Measurements from ENCODE around the gene POLRMT.

The POLRMT gene

GRCh38 chr19:658916-659839 lies 25.8 kb upstream of the POLRMT start:
- peak overlapping the region; percentile 99 for H3K27ac Mint-ChIP-seq (ENCODE audit: low read depth)
- peak; percentile 61 for ATAC-seq (replicated peaks; ENCODE audit: extremely low read depth, poor library complexity, severe bottlenecking)
- H3K36me3 Mint-ChIP-seq (ENCODE audit: insufficient read depth) = peaks cover 62% of the 10 kb centered on the region
- H3K27me3 Mint-ChIP-seq = no peaks in the 10 kb centered on the region
- peaks cover 71% of the 10 kb centered on the region for H3K4me1 Mint-ChIP-seq
- DNase-seq (ENCODE audit: low spot score in 2 of 2) = peak in 1 of 2 donors; percentile 84
- H3K4me3 Mint-ChIP-seq = peak overlapping the region; percentile 93
- H3K9me3 Mint-ChIP-seq = no peaks in the 10 kb centered on the region

GRCh38 chr19:658059-658839 lies 24.9 kb upstream of the POLRMT start:
- no peak for ATAC-seq (replicated peaks; ENCODE audit: extremely low read depth, poor library complexity, severe bottlenecking)
- Mint-ChIP-seq H3K27me3 (no peaks in the 10 kb centered on the region), H3K27ac (ENCODE audit: low read depth) (peak overlapping the region; percentile 99), H3K36me3 (ENCODE audit: insufficient read depth) (peaks cover 65% of the 10 kb centered on the region), H3K9me3 (no peaks in the 10 kb centered on the region), H3K4me1 (peaks cover 66% of the 10 kb centered on the region), H3K4me3 (peak overlapping the region; percentile 93)
- no peak for DNase-seq (ENCODE audit: low spot score in 2 of 2)

- no peak for DNase-seq (ENCODE audit: low spot score in 2 of 2)
- ATAC-seq (replicated peaks; ENCODE audit: extremely low read depth, poor library complexity, severe bottlenecking) = no peak
- Mint-ChIP-seq H3K9me3 (no peaks in the 10 kb centered on the region), H3K4me1 (peaks cover 66% of the 10 kb centered on the region), H3K27ac (ENCODE audit: low read depth) (peak overlapping the region; percentile 93), H3K27me3 (no peaks in the 10 kb centered on the region), H3K36me3 (ENCODE audit: insufficient read depth) (peaks cover 68% of the 10 kb centered on the region), H3K4me3 (peak overlapping the region; percentile 64)
These were observed 24.3 kb upstream of the POLRMT start for GRCh38 chr19:657611-658010.

- ATAC-seq (replicated peaks; ENCODE audit: extremely low read depth, poor library complexity, severe bottlenecking) (no peak), DNase-seq (ENCODE audit: low spot score in 2 of 2) (no peak)
- H3K27me3 Mint-ChIP-seq = no peaks in the 10 kb centered on the region
- peak overlapping the region; percentile 64 for H3K4me3 Mint-ChIP-seq
- H3K4me1 Mint-ChIP-seq = peaks cover 64% of the 10 kb centered on the region
- H3K9me3 Mint-ChIP-seq = no peaks in the 10 kb centered on the region
- H3K27ac Mint-ChIP-seq (ENCODE audit: low read depth) = peak overlapping the region; percentile 93
- H3K36me3 Mint-ChIP-seq (ENCODE audit: insufficient read depth) = peaks cover 67% of the 10 kb centered on the region
These were observed 23.6 kb upstream of the POLRMT start for GRCh38 chr19:656751-657559.

GRCh38 chr19:655691-656090 lies 22.4 kb upstream of the POLRMT start:
- Mint-ChIP-seq H3K27me3 (no peaks in the 10 kb centered on the region), H3K4me3 (peak overlapping the region; percentile 64), H3K27ac (ENCODE audit: low read depth) (peak overlapping the region; percentile 93), H3K36me3 (ENCODE audit: insufficient read depth) (peaks cover 61% of the 10 kb centered on the region), H3K9me3 (no peaks in the 10 kb centered on the region), H3K4me1 (peaks cover 52% of the 10 kb centered on the region)
- no peak for ATAC-seq (replicated peaks; ENCODE audit: extremely low read depth, poor library complexity, severe bottlenecking)
- no peak for DNase-seq (ENCODE audit: low spot score in 2 of 2)

- ATAC-seq (replicated peaks; ENCODE audit: extremely low read depth, poor library complexity, severe bottlenecking) (no peak), DNase-seq (ENCODE audit: low spot score in 2 of 2) (no peak)
- peaks cover 34% of the 10 kb centered on the region for H3K4me1 Mint-ChIP-seq
- H3K27me3 Mint-ChIP-seq = no peaks in the 10 kb centered on the region
- no peak overlapping the region for H3K27ac Mint-ChIP-seq (ENCODE audit: low read depth)
- H3K4me3 Mint-ChIP-seq = no peak overlapping the region
- no peaks in the 10 kb centered on the region for H3K9me3 Mint-ChIP-seq
- peaks cover 55% of the 10 kb centered on the region for H3K36me3 Mint-ChIP-seq (ENCODE audit: insufficient read depth)
These were observed 20.1 kb upstream of the POLRMT start for GRCh38 chr19:653425-653824.

- Mint-ChIP-seq H3K4me3 (no peak overlapping the region), H3K27me3 (no peaks in the 10 kb centered on the region), H3K36me3 (ENCODE audit: insufficient read depth) (peaks cover 57% of the 10 kb centered on the region), H3K27ac (ENCODE audit: low read depth) (no peak overlapping the region), H3K9me3 (no peaks in the 10 kb centered on the region), H3K4me1 (peaks cover 31% of the 10 kb centered on the region)
- no peak for DNase-seq (ENCODE audit: low spot score in 2 of 2)
- no peak for ATAC-seq (replicated peaks; ENCODE audit: extremely low read depth, poor library complexity, severe bottlenecking)
These were observed 19.4 kb upstream of the POLRMT start for GRCh38 chr19:652467-653389.

- DNase-seq (ENCODE audit: low spot score in 2 of 2) (no peak), ATAC-seq (replicated peaks; ENCODE audit: extremely low read depth, poor library complexity, severe bottlenecking) (no peak)
- Mint-ChIP-seq H3K9me3 (no peaks in the 10 kb centered on the region), H3K27me3 (no peaks in the 10 kb centered on the region), H3K36me3 (ENCODE audit: insufficient read depth) (peaks cover 51% of the 10 kb centered on the region), H3K4me3 (no peak overlapping the region), H3K27ac (ENCODE audit: low read depth) (no peak overlapping the region), H3K4me1 (peaks cover 23% of the 10 kb centered on the region)
These were observed 18.7 kb upstream of the POLRMT start for GRCh38 chr19:651991-652390.

GRCh38 chr19:651114-651818 lies 17.9 kb upstream of the POLRMT start:
- DNase-seq (ENCODE audit: low spot score in 2 of 2) = no peak
- H3K27me3 Mint-ChIP-seq = no peaks in the 10 kb centered on the region
- H3K36me3 Mint-ChIP-seq (ENCODE audit: insufficient read depth) = peaks cover 51% of the 10 kb centered on the region

GRCh38 chr19:650121-650520 lies 16.8 kb upstream of the POLRMT start:
- H3K4me3 Mint-ChIP-seq = no peak overlapping the region
- no peak for DNase-seq (ENCODE audit: low spot score in 2 of 2)
- ATAC-seq (replicated peaks; ENCODE audit: extremely low read depth, poor library complexity, severe bottlenecking) = no peak
- H3K4me1 Mint-ChIP-seq = peaks cover 4% of the 10 kb centered on the region
- no peaks in the 10 kb centered on the region for H3K27me3 Mint-ChIP-seq
- peaks cover 48% of the 10 kb centered on the region for H3K36me3 Mint-ChIP-seq (ENCODE audit: insufficient read depth)
- H3K9me3 Mint-ChIP-seq = no peaks in the 10 kb centered on the region
- H3K27ac Mint-ChIP-seq (ENCODE audit: low read depth) = no peak overlapping the region

More at GRCh38 chr19:651114-651818, 17.9 kb upstream of the POLRMT start:
- no peak for ATAC-seq (replicated peaks; ENCODE audit: extremely low read depth, poor library complexity, severe bottlenecking)
- no peak overlapping the region for H3K4me3 Mint-ChIP-seq
- H3K4me1 Mint-ChIP-seq = peaks cover 16% of the 10 kb centered on the region
- no peak overlapping the region for H3K27ac Mint-ChIP-seq (ENCODE audit: low read depth)
- H3K9me3 Mint-ChIP-seq = no peaks in the 10 kb centered on the region

Measured in central memory CD8-positive, alpha-beta T cell (primary cell).